MCF 10A (cell line): ENCODE data around the gene FBXW11. TPM values are rescaled to one million over a fixed set of nuclear protein-coding genes. Genes with fewer than 3 reads are reported as not detected.
A peak's percentile ranks its signal among the peaks of the same experiment; 100 is the strongest.
"Not testable (repeated sequence)": the region's sequence is repeated elsewhere in the genome, so short reads cannot be mapped to it uniquely, and the experiment has no call there.

ENCODE experiments used
- BruUV-seq: library from RNA; stranded (reverse); fragments of 400-500 nt; replicated peaks from 2 replicates; lab custom pipeline; 2021; lab: Mats Ljungman, UMichigan
- CTCF ChIA-PET: fragments of 300-600 bp; sonication (Branson Sonifier 250); formaldehyde crosslinking; extraction: SDS; loops from one replicate; lab custom pipeline; 2021; ENCODE audit warnings: antibody characterized with exemption, inconsistent platforms; lab: Yijun Ruan, JAX
- POLR2A ChIA-PET: fragments of 300-600, 350-650 bp; sonication (Branson Sonifier 250); formaldehyde crosslinking; extraction: SDS; loops from one replicate; lab custom pipeline; 2020; ENCODE audit warnings: antibody characterized with exemption, inconsistent platforms; lab: Yijun Ruan, JAX
- DNase-seq: peaks from one replicate; pipeline ENCODE4 v3.0.0-alpha.2; 2018; ENCODE audit not compliant: unreplicated experiment
- H3K27ac Mint-ChIP-seq: one replicate; pipeline ENCODE4 v1.8.0; 2022; ENCODE audit warnings: mild to moderate bottlenecking, low read depth, mixed read lengths; ENCODE audit not compliant: unreplicated experiment
- H3K27me3 Mint-ChIP-seq: one replicate; pipeline ENCODE4 v1.8.0; 2022; ENCODE audit warnings: mixed read lengths; ENCODE audit not compliant: insufficient read depth, unreplicated experiment
- H3K36me3 Mint-ChIP-seq: one replicate; pipeline ENCODE4 v1.8.0; 2022; ENCODE audit warnings: mild to moderate bottlenecking, moderate library complexity, mixed read lengths; ENCODE audit not compliant: insufficient read depth, unreplicated experiment
- H3K4me1 Mint-ChIP-seq: one replicate; pipeline ENCODE4 v1.8.0; 2022; ENCODE audit warnings: mixed read lengths; ENCODE audit not compliant: insufficient read depth, unreplicated experiment
- H3K4me3 Mint-ChIP-seq: one replicate; pipeline ENCODE4 v1.8.0; 2022; ENCODE audit warnings: mild to moderate bottlenecking, moderate library complexity, mixed read lengths; ENCODE audit not compliant: unreplicated experiment
- H3K9me3 Mint-ChIP-seq: one replicate; pipeline ENCODE4 v1.8.0; 2022; ENCODE audit warnings: mixed read lengths; ENCODE audit not compliant: unreplicated experiment
- intact Hi-C: fragments of 100-400 bp; cut with micrococcal nuclease; formaldehyde crosslinking; loops from 2 replicates; pipeline ENCODE4 v1.14.1; 2022
- total RNA-seq: library from RNA; stranded (reverse); gene quantifications from 2 replicates; pipeline ENCODE4 v1.2.3, GENCODE V29; 2022
- TF ChIP-seq, protein P1 (sequence below): fragments of 200-600 bp; IDR thresholded peaks from one replicate; pipeline ENCODE4 v1.8.0; 2022; ENCODE audit warnings: antibody characterized with exemption, mild to moderate bottlenecking; ENCODE audit not compliant: unreplicated experiment

The FBXW11 gene
- total RNA-seq, 1 experiment from 2014 or later = 64.7 TPM

DNA sequence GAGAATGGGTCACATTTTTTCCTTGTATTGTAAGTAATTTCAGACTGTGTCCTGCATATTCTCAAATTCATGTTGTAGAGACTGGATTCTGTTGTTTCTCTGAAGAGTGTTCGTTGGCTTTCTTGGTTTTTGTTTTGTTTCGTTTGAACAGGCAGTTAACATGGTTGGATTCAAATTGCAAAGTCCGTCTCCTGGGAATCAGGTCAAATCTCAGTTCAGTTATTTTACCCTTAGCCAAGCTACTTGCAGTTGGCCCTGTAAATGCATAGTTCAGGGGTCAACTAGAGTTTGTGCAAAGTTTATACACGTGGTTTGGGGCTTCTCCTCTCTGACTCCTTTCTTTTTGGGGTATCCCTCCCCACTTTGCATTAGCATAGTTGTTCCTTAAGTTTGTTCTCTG, 21.7 kb upstream of the FBXW11 start:
- Mint-ChIP-seq H3K4me3 (no peak overlapping the region), H3K36me3 (no peaks in the 10 kb centered on the region), H3K4me1 (no peaks in the 10 kb centered on the region), H3K27ac (no peak overlapping the region), H3K9me3 (peaks cover 10% of the 10 kb centered on the region), H3K27me3 (no peaks in the 10 kb centered on the region)
- intact Hi-C loops = no loop called here
- TF ChIP-seq, protein P1, sequence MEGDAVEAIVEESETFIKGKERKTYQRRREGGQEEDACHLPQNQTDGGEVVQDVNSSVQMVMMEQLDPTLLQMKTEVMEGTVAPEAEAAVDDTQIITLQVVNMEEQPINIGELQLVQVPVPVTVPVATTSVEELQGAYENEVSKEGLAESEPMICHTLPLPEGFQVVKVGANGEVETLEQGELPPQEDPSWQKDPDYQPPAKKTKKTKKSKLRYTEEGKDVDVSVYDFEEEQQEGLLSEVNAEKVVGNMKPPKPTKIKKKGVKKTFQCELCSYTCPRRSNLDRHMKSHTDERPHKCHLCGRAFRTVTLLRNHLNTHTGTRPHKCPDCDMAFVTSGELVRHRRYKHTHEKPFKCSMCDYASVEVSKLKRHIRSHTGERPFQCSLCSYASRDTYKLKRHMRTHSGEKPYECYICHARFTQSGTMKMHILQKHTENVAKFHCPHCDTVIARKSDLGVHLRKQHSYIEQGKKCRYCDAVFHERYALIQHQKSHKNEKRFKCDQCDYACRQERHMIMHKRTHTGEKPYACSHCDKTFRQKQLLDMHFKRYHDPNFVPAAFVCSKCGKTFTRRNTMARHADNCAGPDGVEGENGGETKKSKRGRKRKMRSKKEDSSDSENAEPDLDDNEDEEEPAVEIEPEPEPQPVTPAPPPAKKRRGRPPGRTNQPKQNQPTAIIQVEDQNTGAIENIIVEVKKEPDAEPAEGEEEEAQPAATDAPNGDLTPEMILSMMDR = no peak
- no peak for DNase-seq
- no TSS peak for BruUV-seq
- ChIA-PET POLR2A (interaction anchor here (0.6 kb wide), 1 partner anchor 21 kb away, joined by 3 read pairs; the partner anchor contains the start of gene FBXW11), CTCF (interaction anchor here (1.5 to 3.0 kb wide), 3 partner anchors 13 to 119 kb away, joined by 6 to 9 read pairs (median 6); no protein-coding TSS in a partner anchor)

DNA sequence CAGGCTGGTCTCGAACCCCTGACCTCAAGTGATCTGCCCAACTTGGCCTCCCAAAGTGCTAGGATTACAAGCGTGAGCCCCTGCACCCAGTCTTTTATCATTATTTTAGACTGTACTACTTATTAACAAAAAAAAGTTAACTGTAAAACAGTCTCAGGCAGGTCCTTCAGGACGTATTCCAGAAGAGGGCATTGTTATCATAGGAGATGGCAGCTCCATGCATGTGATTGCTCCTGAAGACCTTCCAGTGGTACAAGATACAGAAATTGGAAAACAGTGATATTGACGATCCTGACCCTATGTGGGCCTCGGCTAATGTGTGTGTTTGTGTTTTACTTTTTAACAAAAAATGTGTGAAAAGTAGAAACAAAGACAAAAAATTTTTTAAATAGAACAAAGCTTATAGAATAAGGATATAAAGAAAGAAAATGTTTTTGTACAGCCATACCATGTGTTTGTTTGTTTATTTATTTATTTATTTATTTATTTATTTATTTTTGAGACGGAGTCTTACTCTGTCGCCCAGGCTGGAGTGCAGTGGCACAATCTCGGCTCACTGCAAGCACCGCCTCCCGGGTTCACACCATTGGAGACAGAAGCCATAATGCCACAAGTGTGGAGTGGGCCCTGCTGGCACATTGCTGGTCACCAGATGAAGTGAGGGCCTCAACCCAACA, 13.8 kb upstream of the FBXW11 start:
- H3K36me3 Mint-ChIP-seq, H3K4me3 Mint-ChIP-seq, BruUV-seq, H3K27ac Mint-ChIP-seq, intact Hi-C loops, DNase-seq, H3K9me3 Mint-ChIP-seq, H3K27me3 Mint-ChIP-seq, H3K4me1 Mint-ChIP-seq: not testable (repeated sequence)
- ChIA-PET CTCF (interaction anchor here (0.6 to 3.7 kb wide), 9 partner anchors 11 to 242 kb away, joined by 3 to 25 read pairs (median 4); partner anchors contain the start of gene STK10), POLR2A (interaction anchor here (0.6 to 3.5 kb wide), 2 partner anchors 13 to 76 kb away, joined by 3 to 17 read pairs; partner anchors contain the start of gene FBXW11)

DNA sequence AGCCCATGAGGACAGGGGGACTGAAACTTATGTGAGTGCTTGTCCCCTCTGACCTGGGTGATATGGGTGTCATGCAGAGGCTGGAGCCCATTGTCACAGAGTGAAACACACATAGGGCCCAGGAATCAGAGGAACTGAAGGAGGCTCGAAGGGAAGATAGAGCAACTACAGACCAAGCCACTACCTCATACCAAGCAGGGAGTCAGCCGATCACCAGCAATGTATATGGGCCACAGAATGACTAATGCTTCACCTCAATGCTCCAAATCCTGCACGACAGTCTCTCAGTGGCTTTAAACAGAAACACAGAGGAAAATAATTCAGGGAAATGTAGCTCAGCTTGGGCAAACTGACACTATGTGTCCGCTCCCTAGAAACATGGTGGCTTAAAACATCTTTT, 8.9 kb upstream of the FBXW11 start:
- H3K9me3 Mint-ChIP-seq = no peaks in the 10 kb centered on the region
- intact Hi-C loops = no loop called here
- no peak overlapping the region for H3K27ac Mint-ChIP-seq
- ChIA-PET CTCF (interaction anchor here (12.7 kb wide), 1 partner anchor 106 kb away, joined by 153 read pairs; no protein-coding TSS in a partner anchor), POLR2A (interaction anchor here (0.9 kb wide), 1 partner anchor 9 kb away, joined by 3 read pairs; the partner anchor contains the start of gene FBXW11)
- BruUV-seq = no TSS peak
- no peaks in the 10 kb centered on the region for H3K4me1 Mint-ChIP-seq
- no peak overlapping the region for H3K4me3 Mint-ChIP-seq
- no peak for DNase-seq
- H3K36me3 Mint-ChIP-seq = no peaks in the 10 kb centered on the region
- no peaks in the 10 kb centered on the region for H3K27me3 Mint-ChIP-seq
- TF ChIP-seq, protein P1 = no peak

GRCh38 chr5:172010278-172010677, 3.8 kb upstream of the FBXW11 start:
- H3K27ac Mint-ChIP-seq = no peak overlapping the region
- H3K4me3 Mint-ChIP-seq = no peak overlapping the region
- ChIA-PET CTCF (interaction anchor here (0.6 to 12.7 kb wide), 10 partner anchors 11 to 283 kb away, joined by 4 to 153 read pairs (median 8); partner anchors contain the start of gene STK10), POLR2A (interaction anchor here (0.7 to 1.1 kb wide), 6 partner anchors 12 to 178 kb away, joined by 3 to 4 read pairs (median 4); partner anchors contain the start of gene STK10)
- no peaks in the 10 kb centered on the region for H3K9me3 Mint-ChIP-seq
- intact Hi-C loops = no loop called here
- TF ChIP-seq, protein P1 = no peak
- no peaks in the 10 kb centered on the region for H3K27me3 Mint-ChIP-seq
- H3K4me1 Mint-ChIP-seq = peaks cover 20% of the 10 kb centered on the region
- BruUV-seq = no TSS peak
- DNase-seq = peak; percentile 37
- no peaks in the 10 kb centered on the region for H3K36me3 Mint-ChIP-seq
